Left forelimb (tissue), 1 donor: ENCODE measurements around the gene MEGF11.
"Not testable (repeated sequence)": the region's sequence is repeated elsewhere in the genome, so short reads cannot be mapped to it uniquely, and the experiment has no call there.

Experiments used
- DNase-seq: peaks from one replicate; pipeline ENCODE4 v3.0.0-alpha.2; 2018; ENCODE audit warnings: low spot score

Gene MEGF11

GRCh38 chr15:66001042-66001441 is 252.5 kb downstream of the MEGF11 start:
- DNase-seq = no peak

- no peak for DNase-seq
These were observed 255.1 kb downstream of the MEGF11 start for GRCh38 chr15:65998486-65998885.

GRCh38 chr15:65996901-65997300 is 256.6 kb downstream of the MEGF11 start:
- DNase-seq = no peak

GRCh38 chr15:65994832-65995231 is 258.7 kb downstream of the MEGF11 start:
- DNase-seq = no peak

GRCh38 chr15:65993762-65994161 is 259.8 kb downstream of the MEGF11 start:
- no peak for DNase-seq

- DNase-seq = no peak
These were observed 260.3 kb downstream of the MEGF11 start for GRCh38 chr15:65993236-65993635.

GRCh38 chr15:65991721-65992483 is 261.6 kb downstream of the MEGF11 start:
- DNase-seq = no peak

GRCh38 chr15:65990298-65990981 is 263.1 kb downstream of the MEGF11 start:
- DNase-seq = no peak

GRCh38 chr15:65987100-65987499 is 266.4 kb downstream of the MEGF11 start:
- no peak for DNase-seq

GRCh38 chr15:65986416-65986815 is 267.1 kb downstream of the MEGF11 start:
- DNase-seq = no peak

GRCh38 chr15:65985387-65985786 is 268.2 kb downstream of the MEGF11 start:
- DNase-seq = no peak

GRCh38 chr15:65982627-65983322 is 270.8 kb downstream of the MEGF11 start:
- no peak for DNase-seq

- no peak for DNase-seq
These were observed 271.5 kb downstream of the MEGF11 start for GRCh38 chr15:65981837-65982626.

GRCh38 chr15:65980824-65981456 is 272.6 kb downstream of the MEGF11 start:
- DNase-seq = no peak

GRCh38 chr15:65979837-65980236 is 273.7 kb downstream of the MEGF11 start:
- no peak for DNase-seq

- DNase-seq = no peak
These were observed 274.2 kb downstream of the MEGF11 start for GRCh38 chr15:65979316-65979715.

GRCh38 chr15:65978110-65978509 is 275.4 kb downstream of the MEGF11 start:
- no peak for DNase-seq

GRCh38 chr15:65976196-65976595 is 277.4 kb downstream of the MEGF11 start:
- DNase-seq = not testable (repeated sequence)

- DNase-seq = no peak
These were observed 281.9 kb downstream of the MEGF11 start for GRCh38 chr15:65971741-65971995.

GRCh38 chr15:65970937-65971740 is 282.4 kb downstream of the MEGF11 start:
- DNase-seq = no peak
